HEK293 (cell line): ENCODE data around the gene TRAPPC12.

Experiments used
- CTCF ChIA-PET: fragments of 350-600 bp; formaldehyde crosslinking; extraction: SDS; loops from one replicate; lab custom pipeline; 2021; ENCODE audit warnings: antibody characterized with exemption; lab: Yijun Ruan, JAX
- POLR2A ChIA-PET: fragments of 300-600 bp; formaldehyde crosslinking; extraction: SDS; loops from one replicate; lab custom pipeline; 2020; ENCODE audit warnings: antibody characterized with exemption, inconsistent platforms; lab: Yijun Ruan, JAX
- H3K27ac ChIP-seq: fragments of 200-500 bp; sonication (Bioruptor generic); 2 replicates; pipeline ENCODE4 v1.5.1; 2014; ENCODE audit warnings: low read depth, low read length, control low read depth, inconsistent platforms; ENCODE audit errors: extremely low read depth
- H3K36me3 ChIP-seq, 2 experiments: fragments of 200-500 bp in 1 of 2; sonication (Bioruptor generic) in 1 of 2; 1 replicate in 1 of 2; 2 replicates in 1 of 2; pipeline ENCODE4 v1.5.1; 2014 to 2017; ENCODE audit warnings: inconsistent platforms in 2 of 2, low read length in 2 of 2; ENCODE audit not compliant: control insufficient read depth in 2 of 2, insufficient read depth in 1 of 2
- H3K4me1 ChIP-seq: fragments of 200-500 bp; sonication (Bioruptor generic); 2 replicates; pipeline ENCODE4 v1.5.1; 2014; ENCODE audit warnings: mild to moderate bottlenecking, low read length, inconsistent platforms; ENCODE audit not compliant: control insufficient read depth, insufficient read depth
- H3K4me3 ChIP-seq: 2 replicates; pipeline ENCODE4 v1.5.1; 2011; ENCODE audit warnings: low read depth, mild to moderate bottlenecking, control low read depth, low read length, moderate library complexity
- H3K9me3 ChIP-seq: fragments of 200-500 bp; sonication (Bioruptor generic); 2 replicates; pipeline ENCODE4 v1.5.1; 2014; ENCODE audit warnings: low read depth, low read length, inconsistent platforms; ENCODE audit not compliant: control insufficient read depth, insufficient read depth
- ATF2 ChIP-seq: fragments of 450-650 bp; formaldehyde crosslinking; IDR thresholded peaks from 2 replicates; pipeline ENCODE4 v1.5.1; 2016; ENCODE audit warnings: missing biosample characterization, missing genetic modification characterization, low read depth
- MEIS1 ChIP-seq: sonication (generic); formaldehyde crosslinking; IDR thresholded peaks from 2 replicates; pipeline ENCODE4 v1.8.1; 2022; ENCODE audit warnings: missing genetic modification reagents, mild to moderate bottlenecking, borderline replicate concordance
- OVOL3 ChIP-seq: fragments of 450-650 bp; formaldehyde crosslinking; IDR thresholded peaks from 2 replicates; pipeline ENCODE4 v1.5.1; 2016; ENCODE audit warnings: missing biosample characterization, missing genetic modification characterization
- YY1 ChIP-seq: fragments of 450-650 bp; formaldehyde crosslinking; IDR thresholded peaks from 2 replicates; pipeline ENCODE4 v1.5.1; 2018; ENCODE audit warnings: missing biosample characterization, missing genetic modification characterization
- ZBTB8A ChIP-seq: fragments of 450-650 bp; formaldehyde crosslinking; IDR thresholded peaks from 2 replicates; pipeline ENCODE4 v1.5.1; 2016; ENCODE audit warnings: missing biosample characterization, missing genetic modification characterization
- ZNF10 ChIP-seq: fragments of 450-650 bp; formaldehyde crosslinking; IDR thresholded peaks from 2 replicates; pipeline ENCODE4 v1.5.1; 2017; ENCODE audit warnings: missing biosample characterization, missing genetic modification characterization
- ZNF146 ChIP-seq: fragments of 450-650 bp; formaldehyde crosslinking; IDR thresholded peaks from 2 replicates; pipeline ENCODE4 v1.5.1; 2016; ENCODE audit warnings: missing biosample characterization, missing genetic modification characterization
- ZNF155 ChIP-seq: fragments of 450-650 bp; formaldehyde crosslinking; IDR thresholded peaks from 2 replicates; pipeline ENCODE4 v1.5.1; 2016; ENCODE audit warnings: missing biosample characterization, missing genetic modification characterization
- ZNF18 ChIP-seq: fragments of 450-650 bp; formaldehyde crosslinking; IDR thresholded peaks from 2 replicates; pipeline ENCODE4 v1.5.1; 2016; ENCODE audit warnings: missing biosample characterization, missing genetic modification characterization
- ZNF23 ChIP-seq: fragments of 450-650 bp; formaldehyde crosslinking; IDR thresholded peaks from 2 replicates; pipeline ENCODE4 v1.5.1; 2016; ENCODE audit warnings: missing biosample characterization, missing genetic modification characterization, borderline replicate concordance
- ZNF292 ChIP-seq: fragments of 450-650 bp; formaldehyde crosslinking; IDR thresholded peaks from 2 replicates; pipeline ENCODE4 v1.5.1; 2016; ENCODE audit warnings: low read depth, missing biosample characterization, missing genetic modification characterization, borderline replicate concordance
- ZNF394 ChIP-seq: fragments of 450-650 bp; formaldehyde crosslinking; IDR thresholded peaks from 2 replicates; pipeline ENCODE4 v1.5.1; 2016; ENCODE audit warnings: missing biosample characterization, missing genetic modification characterization, mild to moderate bottlenecking, moderate library complexity, borderline replicate concordance
- ZNF433 ChIP-seq: fragments of 450-650 bp; formaldehyde crosslinking; IDR thresholded peaks from 2 replicates; pipeline ENCODE4 v1.5.1; 2016; ENCODE audit warnings: missing biosample characterization, missing genetic modification characterization, low read depth
- ZNF48 ChIP-seq: fragments of 450-650 bp; formaldehyde crosslinking; IDR thresholded peaks from 2 replicates; pipeline ENCODE4 v1.5.1; 2016; ENCODE audit warnings: missing biosample characterization, missing genetic modification characterization
- ZNF555 ChIP-seq: fragments of 450-650 bp; formaldehyde crosslinking; conservative IDR thresholded peaks from 2 replicates; pipeline ENCODE4 v1.5.1; 2017; ENCODE audit warnings: missing biosample characterization, mild to moderate bottlenecking, missing genetic modification characterization, inconsistent platforms
- ZNF560 ChIP-seq: fragments of 450-650 bp; formaldehyde crosslinking; IDR thresholded peaks from 2 replicates; pipeline ENCODE4 v1.5.1; 2017; ENCODE audit warnings: missing biosample characterization, missing genetic modification characterization, borderline replicate concordance
- ZNF621 ChIP-seq: fragments of 450-650 bp; formaldehyde crosslinking; IDR thresholded peaks from 2 replicates; pipeline ENCODE4 v1.5.1; 2017; ENCODE audit warnings: missing biosample characterization, missing genetic modification characterization
- ZNF837 ChIP-seq: fragments of 450-650 bp; formaldehyde crosslinking; IDR thresholded peaks from 2 replicates; pipeline ENCODE4 v1.5.1; 2016; ENCODE audit warnings: missing biosample characterization, missing genetic modification characterization
- ZSCAN4 ChIP-seq: fragments of 450-650 bp; formaldehyde crosslinking; IDR thresholded peaks from 2 replicates; pipeline ENCODE4 v1.5.1; 2017; ENCODE audit warnings: missing biosample characterization, missing genetic modification characterization

TRAPPC12 gene

GRCh38 chr2:3399381-3399780, 19.9 kb downstream of the TRAPPC12 start:
- TF ChIP-seq ZNF837 (tag by site-specific recombination) = no peak
- TF ChIP-seq ZNF621 (tag by site-specific recombination) = no peak
- no peak for TF ChIP-seq MEIS1 (CRISPR knock-in tag)
- no peak for TF ChIP-seq ZNF155 (tag by site-specific recombination)
- no peak for TF ChIP-seq ZNF555 (tag by site-specific recombination)
- peaks cover 11 to 37% of the 10 kb centered on the region in 2 experiments for H3K36me3 ChIP-seq
- ChIA-PET POLR2A (no interaction called here), CTCF (interaction anchor here (0.6 kb wide), 1 partner anchor 23 kb away, joined by 3 read pairs; no protein-coding TSS in a partner anchor)
- no peak overlapping the region for H3K27ac ChIP-seq
- H3K4me3 ChIP-seq = no peak overlapping the region
- no peaks in the 10 kb centered on the region for H3K4me1 ChIP-seq
- no peaks in the 10 kb centered on the region for H3K9me3 ChIP-seq

- Histone ChIP-seq H3K27ac (no peak overlapping the region), H3K4me1 (no peaks in the 10 kb centered on the region), H3K4me3 (no peak overlapping the region), H3K36me3 (peaks cover 11 to 37% of the 10 kb centered on the region in 2 experiments)
- ChIA-PET CTCF (no interaction called here), POLR2A (no interaction called here)
- TF ChIP-seq OVOL3 (no peak), ZNF433 (no peak), ZNF18 (tag by site-specific recombination) (no peak), ZNF560 (tag by site-specific recombination) (no peak), ZSCAN4 (no peak)
- TF ChIP-seq, all 188 proteins: peak for 0
- H3K9me3 ChIP-seq = no peaks in the 10 kb centered on the region
Measured at GRCh38 chr2:3399829-3400228, 20.3 kb downstream of the TRAPPC12 start.

GRCh38 chr2:3403587-3404334, 24.3 kb downstream of the TRAPPC12 start:
- H3K27ac ChIP-seq = no peak overlapping the region
- no peak for TF ChIP-seq ZNF10
- no peak for TF ChIP-seq ZBTB8A (tag by site-specific recombination)
- no peak for TF ChIP-seq YY1 (tag by site-specific recombination)
- TF ChIP-seq ZNF292 (tag by site-specific recombination) = no peak
- TF ChIP-seq ZNF23 (tag by site-specific recombination) = no peak
- TF ChIP-seq ZNF48 (tag by site-specific recombination) = no peak
- no peak for TF ChIP-seq ZNF555 (tag by site-specific recombination)
- TF ChIP-seq ATF2 (tag by site-specific recombination) = no peak
- no peak for TF ChIP-seq ZNF394 (tag by site-specific recombination)
- no peak for TF ChIP-seq ZNF146 (tag by site-specific recombination)
- H3K4me1 ChIP-seq = no peaks in the 10 kb centered on the region
- CTCF ChIA-PET = no interaction called here
- no peaks in the 10 kb centered on the region for H3K9me3 ChIP-seq
- H3K4me3 ChIP-seq = no peak overlapping the region
- POLR2A ChIA-PET = no interaction called here
- peaks cover 11 to 40% of the 10 kb centered on the region in 2 experiments for H3K36me3 ChIP-seq
